Left ventricle myocardium superior (tissue), 1 donor: ENCODE results near the gene OTX2. TPM values are rescaled to one million over a fixed set of nuclear protein-coding genes. Genes with fewer than 3 reads are reported as not detected.

Experiments used
- ATAC-seq: fragments of 200-7000 bp; cut with Tn5 transposase; one replicate; pipeline ENCODE4 v1.9.1; 2020; ENCODE audit warnings: mild to moderate bottlenecking, moderate library complexity
- DNase-seq: peaks from one replicate; pipeline ENCODE4 v3.0.0-alpha.2; 2020
- intact Hi-C: fragments of 100-400 bp; cut with micrococcal nuclease; formaldehyde crosslinking; loops from one replicate; pipeline ENCODE4 v1.11.0; 2022
- long read RNA-seq: library from polyadenylated mRNA; unstranded; transcript quantifications from one replicate; pipeline ENCODE4 v2.0.0, GENCODE V29; 2021
- total RNA-seq: library from RNA; stranded (reverse); fragmentation: NEBNext Ultra II Directional; extraction: Animal tissue kit (Norgen Biotek cat#: 25700); gene quantifications from one replicate; pipeline ENCODE4 v1.2.1, GENCODE V29; 2021
- donor health status: DM: no; HTN: yes; CAD: no; lungs with severe emphysema.

OTX2 gene
- not detected for total RNA-seq
- long read RNA-seq = 0 reads

DNA sequence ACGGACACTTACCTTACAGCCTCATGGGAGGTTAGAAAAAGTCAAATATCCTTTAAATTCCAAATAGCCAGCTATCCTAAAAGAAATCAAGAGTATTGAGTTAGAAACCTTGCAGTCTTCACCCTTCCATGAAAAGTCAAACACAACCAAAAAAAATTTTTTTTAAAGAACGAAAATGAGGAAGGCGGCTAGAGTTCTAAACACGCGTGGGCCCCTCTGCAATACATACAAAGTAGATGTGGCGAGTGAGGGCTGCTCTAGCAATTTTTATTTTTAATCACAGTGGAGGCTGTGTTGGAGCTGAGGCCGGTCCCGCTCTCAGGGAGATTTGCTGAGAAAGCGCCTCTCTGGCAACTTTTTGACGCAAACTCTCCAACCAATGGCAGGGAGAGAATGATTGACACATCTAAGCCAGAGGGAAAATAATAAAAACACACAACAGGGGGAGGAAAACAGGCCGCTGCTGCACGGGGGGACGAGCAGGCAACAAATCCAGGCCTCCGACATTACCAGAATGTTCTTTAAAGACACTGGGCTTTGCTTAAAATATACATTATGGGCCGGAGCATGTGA is at the start of gene OTX2:
TSS of gene OTX2 (minus strand) at position 333 of the 573 bp plus-strand sequence. CDS start 5,023 bp downstream, outside the sequence.
- DNase-seq (no peak), ATAC-seq (no peak)
- intact Hi-C loops = no loop called here

DNA sequence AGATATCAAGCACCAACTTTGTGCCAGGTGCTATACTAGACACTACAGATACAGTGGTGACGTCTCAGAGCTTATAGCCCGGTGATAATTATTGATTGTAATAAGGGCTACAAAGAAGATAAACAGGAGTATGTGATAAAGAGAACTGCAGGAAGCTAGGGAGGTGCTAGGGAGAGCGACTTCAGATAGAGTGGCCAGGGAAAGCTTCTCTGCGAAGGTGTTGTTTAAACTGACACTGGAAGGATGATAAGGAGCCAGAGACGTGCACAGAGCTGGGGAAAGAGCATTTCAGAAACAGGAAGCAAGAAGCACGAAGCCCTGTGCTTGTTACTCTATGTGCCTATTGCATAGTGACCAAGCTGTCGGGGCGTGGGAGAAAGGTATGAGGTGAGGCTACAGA is 48.1 kb upstream of the OTX2 start:
- DNase-seq = no peak
- intact Hi-C loops = no loop called here
- ATAC-seq = no peak

DNA sequence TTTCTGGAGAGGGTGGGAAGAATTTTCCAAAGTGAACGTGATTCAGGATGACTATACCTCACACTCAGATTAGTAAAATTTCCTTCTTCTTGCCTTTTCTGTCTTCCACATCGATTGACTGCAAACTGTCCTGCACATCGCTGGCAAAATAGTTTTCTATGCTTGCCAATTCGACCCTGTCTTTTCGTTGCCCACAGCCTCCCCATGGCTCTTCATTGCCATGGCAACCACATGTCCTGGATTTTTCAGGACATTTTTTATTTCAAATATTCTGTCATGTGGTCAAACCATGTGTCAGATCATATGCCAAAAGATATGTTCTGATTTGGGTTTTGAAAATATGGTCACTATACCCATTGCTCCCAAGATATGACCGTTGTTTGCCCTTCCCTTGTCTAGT is 46.9 kb upstream of the OTX2 start:
- ATAC-seq (no peak), DNase-seq (no peak)
- intact Hi-C loops = no loop called here

DNA sequence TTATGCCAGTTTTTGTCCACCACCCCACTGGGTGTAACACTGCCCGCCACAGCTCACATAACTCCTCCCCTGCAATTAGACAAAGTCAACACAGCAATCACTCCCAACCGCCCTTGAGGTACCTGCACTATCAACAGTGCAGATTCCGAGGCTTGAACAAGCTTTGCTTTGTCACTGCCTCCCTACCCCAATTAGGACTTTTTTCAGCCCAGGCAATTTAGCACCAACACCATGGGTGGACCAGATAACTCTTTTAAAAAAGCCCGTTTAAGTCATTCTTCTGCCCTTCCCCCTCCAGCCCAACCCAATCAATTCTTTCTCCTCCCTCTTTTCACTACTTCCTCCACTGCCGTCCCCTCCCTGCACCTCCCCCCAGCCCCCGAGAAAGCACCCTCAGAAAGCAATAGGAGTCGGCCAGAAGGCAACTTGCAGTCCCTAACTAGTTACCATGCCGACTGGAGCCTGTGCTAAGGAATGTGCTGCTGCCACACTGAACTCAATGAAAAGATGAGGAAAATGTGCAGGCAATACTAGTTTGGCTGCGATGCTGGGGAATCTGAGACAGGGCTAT is 45.7 kb upstream of the OTX2 start:
- DNase-seq = no peak
- ATAC-seq = no peak
- intact Hi-C loops = no loop called here

DNA sequence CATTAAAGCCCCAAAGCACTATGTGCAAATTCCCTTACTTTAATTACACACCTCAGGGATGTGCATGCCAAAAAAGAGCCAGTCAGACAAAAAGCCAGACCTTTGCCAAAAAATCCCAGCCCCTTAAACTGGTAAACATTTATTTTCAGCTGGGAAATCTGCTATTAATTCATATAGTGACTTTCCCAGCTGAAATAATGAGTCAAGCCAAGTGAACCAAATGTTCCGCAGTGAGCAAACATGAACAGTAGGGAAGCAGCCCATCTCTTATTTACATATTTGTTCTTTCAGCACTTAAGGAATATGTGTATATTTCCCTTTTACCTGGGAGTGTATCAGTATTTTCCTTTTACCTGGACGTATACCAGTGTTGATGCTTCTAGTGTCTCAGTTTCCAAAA is 44.0 kb upstream of the OTX2 start:
- intact Hi-C loops = no loop called here
- no peak for ATAC-seq
- no peak for DNase-seq

DNA sequence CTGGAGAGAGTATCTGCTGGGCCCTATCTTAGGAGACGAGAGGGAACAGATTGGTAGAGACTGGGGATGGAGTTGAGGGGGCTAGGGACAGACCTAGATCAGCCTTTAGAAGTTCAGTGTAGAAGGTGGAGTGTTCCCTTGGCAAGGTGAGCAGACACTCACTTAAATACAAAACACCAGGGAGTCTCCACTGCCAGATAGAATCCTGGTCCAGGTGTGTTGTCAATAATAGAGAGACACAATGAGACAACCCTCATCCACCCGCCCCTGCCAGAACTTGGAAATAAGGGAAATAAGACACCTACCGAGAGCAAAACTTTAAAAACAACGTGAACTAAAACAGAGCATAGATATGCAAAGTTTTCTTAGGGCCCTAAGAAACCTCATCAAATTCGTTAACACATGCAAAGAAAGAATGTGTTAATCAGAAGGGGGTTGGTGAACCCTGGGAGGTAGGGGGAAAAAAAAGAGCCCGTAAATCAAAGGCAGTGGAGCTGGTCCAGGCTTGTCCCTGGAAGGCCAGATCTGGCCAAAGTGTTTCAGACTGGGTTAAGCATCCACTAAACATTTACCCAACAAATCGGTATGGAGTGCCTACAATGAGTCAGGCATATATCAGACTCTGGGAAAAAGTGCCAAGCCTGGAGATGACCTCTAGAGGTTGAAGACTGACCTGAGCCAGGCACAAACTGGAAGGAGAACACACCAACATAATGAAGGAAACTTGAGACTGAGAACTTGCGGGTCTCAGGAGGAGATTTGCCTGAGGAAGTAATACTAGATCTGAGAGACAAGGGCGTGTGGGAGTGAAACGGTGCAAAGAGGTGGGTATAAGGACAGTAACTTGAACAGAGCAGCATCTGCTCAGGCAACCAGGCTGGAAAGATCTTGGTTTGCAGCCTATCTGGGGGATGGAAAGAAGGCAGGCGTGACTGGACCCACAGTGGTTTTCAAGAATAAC is 37.0 kb upstream of the OTX2 start:
- intact Hi-C loops = no loop called here
- DNase-seq (no peak), ATAC-seq (no peak)

DNA sequence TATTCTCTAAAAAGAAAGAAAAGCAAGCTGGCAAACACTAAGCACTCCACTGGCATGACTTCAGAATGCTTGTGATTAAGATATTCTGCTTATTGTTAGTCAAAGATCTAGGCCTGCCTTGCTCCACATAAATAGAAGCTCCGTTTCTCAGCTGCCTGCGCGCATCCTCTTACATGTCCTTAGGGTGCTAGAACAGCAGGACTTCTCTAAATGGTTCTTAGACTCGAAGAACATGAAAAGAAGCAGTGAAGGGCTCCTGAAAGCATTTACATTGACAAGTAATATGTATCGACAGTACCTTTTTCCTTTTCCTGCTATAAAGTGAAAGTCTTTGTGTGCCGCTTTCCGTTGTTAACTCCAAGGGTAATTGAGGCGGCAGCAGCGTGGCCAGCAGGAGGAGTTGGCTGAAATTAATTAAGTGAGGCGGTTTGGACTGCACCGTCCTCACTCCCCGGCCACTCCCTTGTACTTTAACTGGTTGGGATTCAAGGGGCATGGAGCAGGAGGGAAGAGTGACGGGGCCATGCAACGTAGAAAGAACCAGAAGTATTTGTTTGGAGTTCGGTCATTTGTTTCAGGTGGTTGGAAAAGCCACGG is 34.2 kb upstream of the OTX2 start:
- intact Hi-C loops = no loop called here
- ATAC-seq (no peak), DNase-seq (no peak)

DNA sequence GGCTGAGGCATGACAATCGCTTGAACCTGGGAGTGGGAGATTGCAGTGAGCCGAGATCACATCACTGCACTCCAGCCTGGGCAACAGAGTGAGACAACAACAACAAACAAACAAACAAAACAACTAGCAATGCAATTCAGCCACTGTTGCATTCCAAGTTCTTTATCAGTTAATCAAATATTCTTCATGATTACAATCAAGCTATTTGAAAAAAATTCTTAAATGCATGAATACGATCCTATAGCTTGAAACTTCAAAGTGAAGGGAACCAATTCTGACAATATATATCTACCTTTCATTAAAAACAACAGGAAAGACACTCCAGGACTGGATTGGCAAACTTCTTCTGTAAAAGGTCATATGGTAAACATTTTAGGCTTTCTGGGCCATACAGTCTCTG is 31.3 kb upstream of the OTX2 start:
- ATAC-seq = no peak
- no peak for DNase-seq
- intact Hi-C loops = no loop called here

DNA sequence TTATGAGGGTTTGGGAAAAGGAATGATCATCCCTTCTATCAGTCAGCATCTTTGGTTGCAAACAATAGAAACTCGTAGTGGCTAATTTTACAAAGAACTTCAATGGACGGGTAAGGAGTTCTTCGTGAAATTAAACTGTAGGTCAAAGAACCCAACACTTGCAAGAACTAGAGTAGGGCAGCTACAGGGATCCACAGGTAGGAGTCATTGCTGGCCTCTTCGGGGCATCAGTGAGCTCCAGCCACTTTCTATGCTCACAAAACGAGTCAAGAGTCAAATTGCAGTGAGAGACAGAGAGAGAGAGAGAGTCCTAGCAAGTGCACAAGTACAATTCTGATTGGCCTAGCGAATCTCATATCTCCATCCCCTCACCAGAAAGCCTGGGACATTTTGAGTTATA is 29.9 kb upstream of the OTX2 start:
- DNase-seq = no peak

DNA sequence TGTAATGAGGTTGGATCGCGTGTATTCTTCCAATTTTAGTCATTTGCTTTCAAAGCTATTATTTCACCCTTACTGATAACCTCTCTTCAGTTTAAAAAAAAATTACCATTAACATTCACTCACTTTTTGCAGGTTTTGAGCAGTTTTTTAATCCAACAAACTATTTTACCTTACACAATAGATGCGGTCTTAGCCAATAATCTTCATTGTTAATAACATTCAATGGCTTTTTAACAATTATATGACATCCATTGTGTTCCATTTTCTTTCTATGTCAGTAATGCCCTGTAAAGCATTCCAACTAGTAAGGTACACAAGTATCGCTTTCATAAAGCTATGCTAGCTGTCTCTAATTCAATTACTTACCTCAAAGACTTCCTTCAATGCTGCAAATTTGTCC is 18.9 kb upstream of the OTX2 start:
- ATAC-seq = no peak
- DNase-seq = no peak
- intact Hi-C loops = no loop called here

More for the DNA sequence above, 29.9 kb upstream of the OTX2 start:
- intact Hi-C loops = no loop called here
- no peak for ATAC-seq

DNA sequence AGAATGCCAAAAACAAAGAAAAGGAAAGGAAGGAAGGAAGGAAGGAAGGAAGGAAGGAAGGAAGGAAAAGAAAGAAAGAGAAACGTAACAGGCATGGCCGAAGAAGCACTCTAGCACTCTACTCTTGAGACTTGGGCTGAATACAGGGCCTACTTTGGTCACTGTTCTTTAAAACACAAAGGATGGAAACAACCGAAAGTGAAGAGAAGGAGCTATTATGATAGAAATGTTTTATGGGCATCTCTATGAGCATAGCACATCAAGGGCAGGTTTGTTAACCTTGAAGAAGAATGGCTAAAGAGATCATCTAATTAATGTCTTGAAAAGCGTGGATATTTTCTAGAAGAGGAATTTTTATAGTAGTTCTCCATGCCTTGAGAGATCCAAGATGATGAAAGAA is 15.9 kb upstream of the OTX2 start:
- no peak for DNase-seq
- intact Hi-C loops = no loop called here
- ATAC-seq = no peak

DNA sequence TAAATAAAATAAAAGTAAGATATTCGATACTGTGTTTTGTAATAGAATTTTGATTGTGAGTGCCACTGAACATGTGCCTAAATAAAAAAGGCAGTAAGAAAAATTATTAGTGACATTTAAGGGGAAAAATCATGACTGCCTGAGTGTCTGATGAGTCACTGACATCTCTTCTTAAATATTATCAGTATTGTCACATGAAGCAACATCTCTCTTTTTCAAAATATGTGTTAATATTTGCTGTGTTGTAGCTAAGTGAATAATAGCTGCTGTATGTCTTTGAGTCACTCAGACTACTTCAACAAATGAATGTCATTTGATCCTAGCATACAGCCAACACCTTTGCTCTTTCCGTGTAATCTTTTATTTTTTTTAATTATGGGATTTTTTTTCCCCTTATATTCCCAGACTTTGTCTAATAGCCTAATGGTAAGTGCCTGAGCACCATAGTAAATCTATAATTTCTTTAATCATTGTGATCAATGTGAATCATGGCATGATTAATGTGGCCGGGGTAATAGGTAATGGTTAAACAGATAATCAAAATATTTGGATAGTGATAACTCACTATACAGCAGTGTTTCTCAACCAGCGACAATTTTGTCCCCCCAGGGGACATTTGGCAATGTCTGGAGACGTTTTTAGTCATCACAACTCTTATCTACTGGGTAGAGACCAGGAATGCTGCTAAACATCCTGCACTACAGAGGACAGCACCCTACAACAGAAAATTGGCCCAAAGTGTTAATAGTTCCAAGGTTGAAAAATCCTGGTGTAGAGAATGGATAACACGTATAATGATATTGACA is 11.7 kb upstream of the OTX2 start:
- intact Hi-C loops = no loop called here
- DNase-seq (no peak), ATAC-seq (no peak)

DNA sequence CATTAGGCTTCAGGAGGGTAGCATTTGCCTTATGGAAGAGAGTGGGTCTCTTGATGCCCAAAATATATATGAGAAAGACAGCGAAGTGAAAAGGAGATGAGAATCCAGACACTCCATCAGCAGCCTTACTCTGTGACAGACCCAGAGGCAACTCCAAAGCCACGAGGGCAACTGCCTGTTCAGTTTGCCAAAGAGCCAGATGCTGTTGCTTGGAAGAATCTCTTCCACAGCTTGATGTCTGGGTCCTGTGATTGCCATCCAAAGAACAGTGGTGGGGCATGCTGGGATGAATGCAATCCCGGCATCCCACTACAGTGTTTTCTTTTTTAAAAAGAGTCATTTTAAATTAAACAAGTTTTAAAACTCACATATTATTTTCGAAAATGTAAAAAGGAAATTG is 10.9 kb upstream of the OTX2 start:
- no peak for DNase-seq
- intact Hi-C loops = no loop called here
- no peak for ATAC-seq

DNA sequence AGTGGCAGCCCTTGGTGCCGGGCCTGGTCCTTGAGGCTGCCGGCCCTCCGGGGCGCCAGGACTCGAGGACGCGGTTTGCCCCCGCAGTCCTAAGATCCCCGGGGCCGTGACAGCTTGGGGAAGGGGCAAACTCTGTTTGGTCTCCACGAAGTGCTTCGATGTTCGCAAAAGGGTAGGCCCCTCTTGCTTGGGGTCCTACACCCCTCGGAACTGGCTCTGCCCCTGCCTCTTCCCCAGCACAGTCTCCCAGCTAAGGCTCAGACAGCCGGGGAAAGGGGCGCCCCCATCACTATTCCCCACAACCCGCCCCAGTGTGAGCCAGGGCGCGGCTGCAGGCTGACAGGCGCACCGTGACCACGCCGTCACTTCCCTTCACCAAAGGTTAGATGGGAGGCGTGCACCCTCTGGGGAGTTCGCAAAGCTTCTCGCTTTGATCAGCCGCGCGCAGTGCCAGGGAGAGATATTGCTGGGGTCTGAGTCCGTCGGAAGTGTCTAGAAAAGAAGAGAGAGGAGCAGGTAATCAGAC is 7.2 kb upstream of the OTX2 start:
- no peak for DNase-seq
- ATAC-seq = no peak
- intact Hi-C loops = no loop called here

DNA sequence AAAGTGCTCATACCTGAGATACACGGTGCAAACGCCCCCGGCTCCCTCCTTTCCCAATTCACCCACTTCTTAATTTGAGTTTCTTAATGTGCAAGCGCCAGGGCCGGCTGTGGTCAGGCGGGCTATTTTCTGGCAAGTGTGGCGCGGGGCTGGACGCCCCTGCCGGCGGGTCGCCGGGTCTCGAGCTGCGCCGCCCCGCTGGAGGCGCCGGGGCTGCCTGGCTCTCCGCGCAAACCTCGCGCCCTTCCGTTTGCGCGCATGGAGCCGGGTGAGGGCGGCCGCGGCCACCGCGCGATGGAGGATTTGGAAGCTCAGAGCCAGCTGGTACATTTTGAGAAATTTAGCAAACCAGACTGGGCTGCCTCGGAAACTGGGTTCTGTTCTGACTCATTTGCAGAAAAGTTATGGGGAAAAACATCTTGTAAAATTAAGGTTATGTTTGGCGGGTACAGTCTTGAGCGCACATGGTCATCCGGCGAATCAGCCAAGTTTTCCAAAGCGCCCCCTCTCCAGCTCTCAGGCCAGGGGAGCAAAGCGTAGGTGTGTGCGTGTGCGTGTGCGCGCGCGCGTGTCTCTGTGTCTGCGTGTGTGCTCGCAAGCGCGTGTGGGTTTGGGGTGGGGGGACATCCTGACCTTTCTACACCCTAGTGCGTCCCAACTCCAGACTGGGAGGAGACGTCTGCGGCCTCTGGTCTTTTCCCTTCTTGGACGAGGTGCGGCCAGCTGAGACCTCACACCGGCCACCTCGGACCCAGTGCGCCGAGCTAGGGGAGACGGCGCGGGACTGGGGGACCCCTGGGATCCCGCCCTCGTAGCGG is 6.5 kb upstream of the OTX2 start:
- DNase-seq = no peak
- intact Hi-C loops = no loop called here

DNA sequence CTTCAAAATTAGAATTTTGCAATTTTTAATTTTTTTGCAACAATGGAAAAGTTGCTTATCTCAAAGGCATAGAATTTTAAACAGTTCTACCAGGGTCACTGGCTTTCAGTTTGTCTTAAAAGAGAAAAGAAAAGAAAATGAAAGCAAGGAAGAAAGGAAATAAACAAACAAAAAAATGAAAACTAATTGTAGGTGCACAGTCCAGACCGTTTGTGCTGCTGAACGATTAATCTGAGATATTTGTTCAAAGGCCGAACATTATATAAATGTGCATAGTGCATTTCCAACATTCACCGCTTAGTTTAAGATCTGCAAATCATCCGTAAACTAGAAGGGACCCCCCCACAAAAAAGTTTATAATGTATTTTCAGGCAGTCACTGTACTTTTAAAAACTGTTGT is 5.5 kb upstream of the OTX2 start:
- ATAC-seq = no peak
- DNase-seq = no peak
- intact Hi-C loops = no loop called here

More for the DNA sequence above, 6.5 kb upstream of the OTX2 start:
- ATAC-seq = no peak

DNA sequence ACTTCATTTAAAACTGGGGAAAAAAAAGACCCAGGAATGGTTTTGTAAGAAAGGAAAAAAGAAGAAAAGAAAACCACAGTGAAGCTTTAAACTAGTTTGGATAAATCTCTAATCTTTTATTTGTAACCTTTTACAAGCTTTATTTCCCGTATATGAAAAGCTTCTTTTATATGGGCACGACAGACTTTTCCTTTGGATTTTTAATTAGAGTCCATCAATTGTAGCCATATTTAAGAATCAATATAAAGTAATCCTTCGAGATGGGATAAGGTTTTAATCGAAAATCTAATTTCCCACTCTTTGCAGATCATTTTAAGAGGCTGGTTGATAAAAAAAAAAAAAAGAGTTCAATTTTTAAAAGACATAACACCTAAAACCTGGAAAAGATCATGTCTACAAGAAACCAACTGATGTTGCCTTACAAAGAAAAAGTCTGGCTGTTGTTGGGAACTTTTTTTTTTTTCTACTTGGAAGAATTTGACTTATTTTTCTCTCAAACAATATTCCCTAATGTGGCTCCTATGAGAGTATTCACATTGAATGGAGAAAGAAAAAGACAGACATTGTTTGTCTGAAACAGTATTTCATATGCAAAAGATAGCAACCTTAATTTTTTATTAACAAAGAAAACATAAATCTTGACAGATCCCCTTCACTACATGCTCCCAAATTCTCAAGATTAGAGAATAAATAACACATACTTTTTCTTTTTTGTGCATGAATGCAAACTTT is 4.9 kb upstream of the OTX2 start:
- ATAC-seq (no peak), DNase-seq (no peak)
- intact Hi-C loops = no loop called here

DNA sequence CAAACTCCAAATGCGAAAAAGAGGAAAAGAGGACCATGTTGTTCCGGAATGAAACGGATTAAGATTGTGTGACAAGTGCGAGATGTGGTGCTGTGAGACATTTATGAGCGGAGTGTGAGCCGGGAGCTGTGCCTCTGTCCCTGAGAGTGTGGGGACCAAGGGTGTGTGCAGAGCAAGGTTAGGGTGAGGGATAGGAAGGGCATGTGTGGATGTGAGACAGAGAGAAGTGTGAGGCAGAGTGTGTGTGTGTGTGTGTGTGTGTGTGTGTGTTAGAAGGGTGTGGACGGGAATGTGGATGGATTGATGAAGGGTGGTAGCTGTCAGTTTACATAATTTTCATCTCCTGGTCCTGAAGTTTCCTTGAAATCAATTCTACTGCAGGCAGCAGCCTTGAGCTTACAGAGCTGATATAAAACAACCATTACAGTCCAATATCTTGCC is 4.3 kb upstream of the OTX2 start:
- DNase-seq = no peak
- intact Hi-C loops = no loop called here

More for the DNA sequence above, 4.3 kb upstream of the OTX2 start:
- ATAC-seq = no peak
